ENCODE measurements around the gene ABLIM1. TPM values are rescaled to one million over a fixed set of nuclear protein-coding genes. Genes with fewer than 3 reads are reported as not detected.

ABLIM1 gene
- total and polyA plus RNA-seq, 2 of the 13 experiments (the other 11 are each of a cell fraction or from before 2014, with no cell fraction given), result 59.4 to 92.7 TPM

GRCh38 chr10:114605155-114605797 is 52.8 kb downstream of the ABLIM1 start (continued):
- no peak for TF ChIP-seq IRF1 (CRISPR knock-in tag; IDR thresholded peaks at IDR 0.05; ENCODE audit: low read depth)
- no peak for TF ChIP-seq REPIN1 (CRISPR knock-in tag; IDR thresholded peaks at IDR 0.05; ENCODE audit: borderline replicate concordance, low read depth)
- no peak for TF ChIP-seq ZFP91 (CRISPR knock-in tag; IDR thresholded peaks at IDR 0.05; ENCODE audit: borderline replicate concordance)

- Histone ChIP-seq H3K4me2 (ENCODE audit: low read depth, low read length) (no peak overlapping the region), H3K9ac (ENCODE audit: insufficient read depth, low read depth, low read length) (no peak overlapping the region), H4K20me1 (ENCODE audit: insufficient read depth, low read length) (no peaks in the 10 kb centered on the region), H2AFZ (ENCODE audit: low read length) (no peak overlapping the region), H3K9me3 (ENCODE audit: low read length) (no peaks in the 10 kb centered on the region), H3K27ac (ENCODE audit: extremely low read length, insufficient read depth, low read length) (no peak overlapping the region), H3K4me3 (replicated peaks in 1 of 3; ENCODE audit: insufficient read depth in 1 of 3, low read depth in 2 of 3, low read length in 3 of 3) (no peak overlapping the region), H3K79me2 (ENCODE audit: insufficient read depth, low read length) (no peaks in the 10 kb centered on the region), H3K36me3 (replicated peaks in 1 of 2; ENCODE audit: control insufficient read depth in 1 of 2, insufficient read depth in 2 of 2, low read length in 2 of 2) (no peaks in the 10 kb centered on the region), H3K27me3 (ENCODE audit: control insufficient read depth in 1 of 2, insufficient read depth in 2 of 2, low read length in 2 of 2) (no peaks in the 10 kb centered on the region), H3K4me1 (ENCODE audit: insufficient read depth, low read length) (peaks cover 27% of the 10 kb centered on the region)
- intact Hi-C loops (cut with micrococcal nuclease; ENCODE audit: unreplicated experiment) (no loop called here), in situ Hi-C loops (cut with HindIII; ENCODE audit: extremely low pct_ligation_motif_present, low pct_unique_long_range_greater_than_20kb) (no loop called here)
- FAIRE-seq, result no peak
- BruUV-seq (replicated peaks), result no TSS peak
- CTCF ChIA-PET (ENCODE audit: low intra/inter-chr PET ratio, low total read pairs), result no interaction called here
- DNase-seq (ENCODE audit: low spot score), result no peak
- no peak for ATAC-seq
- POLR2A ChIA-PET, result no interaction called here
- WGBS (ENCODE audit: low lambda C conversion rate), result 74% methylated on average over 5 of the region's 5 CpGs
- no peak for TF ChIP-seq AGO2 (optimal IDR thresholded peaks at IDR 0.05; ENCODE audit: low read depth, low read length)
- TF ChIP-seq NFIB (CRISPR knock-in tag; IDR thresholded peaks at IDR 0.05; ENCODE audit: borderline replicate concordance), result no peak
- TF ChIP-seq ZNF749 (CRISPR knock-in tag; IDR thresholded peaks at IDR 0.05; ENCODE audit: borderline replicate concordance), result no peak
- no peak for TF ChIP-seq GABPB1 (CRISPR knock-in tag; IDR thresholded peaks at IDR 0.05)
- TF ChIP-seq ZNF382 (CRISPR knock-in tag; IDR thresholded peaks at IDR 0.05; ENCODE audit: borderline replicate concordance), result no peak
- no peak for TF ChIP-seq HMGXB4 (CRISPR knock-in tag; IDR thresholded peaks at IDR 0.05; ENCODE audit: borderline replicate concordance in 1 of 2, low read depth in 1 of 2)
- TF ChIP-seq DRAP1 (CRISPR knock-in tag; IDR thresholded peaks at IDR 0.05), result no peak
- no peak for TF ChIP-seq HNRNPH1 (optimal IDR thresholded peaks at IDR 0.05; ENCODE audit: low read depth, low read length)
- no peak for TF ChIP-seq ZNF547 (CRISPR knock-in tag; IDR thresholded peaks at IDR 0.05)
- TF ChIP-seq U2AF1 (optimal IDR thresholded peaks at IDR 0.05; ENCODE audit: low read depth, low read length), result no peak
- TF ChIP-seq PHF21A (CRISPR knock-in tag; IDR thresholded peaks at IDR 0.05), result no peak
- TF ChIP-seq ZNF850 (CRISPR knock-in tag; conservative IDR thresholded peaks at IDR 0.05), result no peak
- TF ChIP-seq REL (CRISPR knock-in tag; conservative IDR thresholded peaks at IDR 0.05), result no peak
These were observed 53.5 kb downstream of the ABLIM1 start for GRCh38 chr10:114604357-114605130.

Data from HepG2 (cell line).